GM18502 (cell line): ENCODE results near the gene ADGRL2.

Source experiments
- ATAC-seq: cut with Tn5 transposase; IDR thresholded peaks from one replicate; pipeline ENCODE4 v1.9.1; 2021; ENCODE audit warnings: mild to moderate bottlenecking; ENCODE audit not compliant: unreplicated experiment, poor library complexity

Gene ADGRL2

DNA sequence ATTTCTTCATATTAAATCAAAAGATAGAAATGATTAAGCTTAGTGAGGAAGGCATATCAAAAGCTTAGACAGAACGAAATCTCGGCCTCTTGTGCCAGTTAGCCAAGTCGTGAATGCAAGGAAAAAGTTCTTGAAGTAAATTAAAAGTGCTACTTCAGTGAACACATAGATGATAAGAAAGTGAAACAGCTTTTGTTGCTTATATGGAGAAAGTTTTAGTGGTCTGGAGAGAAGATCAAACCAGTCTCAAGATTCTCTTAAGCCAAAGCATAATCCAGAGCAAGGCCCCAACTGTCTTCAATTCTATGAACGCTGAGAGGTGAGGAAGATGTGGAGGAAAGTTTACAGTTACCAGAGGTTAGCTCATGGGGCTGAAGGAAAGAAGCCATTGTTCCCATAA is 88.4 kb downstream of the ADGRL2 start:
- ATAC-seq, result no peak

DNA sequence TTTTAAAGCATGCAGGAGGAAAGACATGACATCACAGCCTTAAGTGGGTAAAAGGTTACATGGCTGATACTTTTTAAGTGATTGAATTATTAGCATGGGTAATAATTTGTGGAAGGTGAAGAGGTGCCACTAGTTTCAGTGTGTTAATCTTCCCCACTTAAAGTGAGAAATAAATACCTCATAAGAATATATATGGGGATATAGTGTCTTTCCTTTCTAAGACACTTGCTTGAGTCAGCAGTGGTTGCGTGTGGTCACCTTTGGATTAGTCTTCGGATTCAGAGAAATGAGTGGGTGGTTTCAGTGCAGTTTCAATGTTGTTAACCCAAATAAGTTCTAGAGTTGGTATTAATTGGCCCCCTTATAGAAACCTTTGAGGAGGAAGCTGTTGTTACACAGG is 94.1 kb downstream of the ADGRL2 start:
- no peak for ATAC-seq

DNA sequence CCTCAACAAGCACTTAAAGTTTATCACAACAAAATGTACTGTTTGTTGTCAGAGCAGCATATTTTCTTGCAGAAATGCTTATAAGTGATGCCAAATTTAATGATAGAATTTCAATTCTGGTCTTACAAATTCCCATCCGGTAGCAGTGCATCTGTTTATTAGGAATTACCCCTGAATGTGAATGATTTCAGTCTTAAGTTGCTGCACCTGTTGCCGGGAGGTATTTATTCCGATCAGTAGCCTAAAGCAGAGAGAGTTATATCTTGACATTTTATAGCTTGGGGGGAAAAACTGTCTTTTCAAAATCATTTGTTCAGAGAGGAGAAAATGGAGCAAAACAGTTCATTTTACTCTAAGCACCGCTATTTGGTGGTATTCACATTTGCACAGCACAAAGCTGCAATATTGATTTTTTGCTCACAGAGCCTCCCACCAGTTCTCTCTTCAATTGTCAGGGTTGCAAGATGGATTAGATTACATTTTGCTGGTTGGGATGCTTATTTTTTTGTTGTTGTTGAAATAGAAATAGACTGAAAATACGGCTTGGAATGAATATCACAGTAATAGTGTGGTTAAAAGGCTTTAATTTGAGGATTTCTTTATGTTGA is 98.6 kb downstream of the ADGRL2 start:
- ATAC-seq, result no peak

DNA sequence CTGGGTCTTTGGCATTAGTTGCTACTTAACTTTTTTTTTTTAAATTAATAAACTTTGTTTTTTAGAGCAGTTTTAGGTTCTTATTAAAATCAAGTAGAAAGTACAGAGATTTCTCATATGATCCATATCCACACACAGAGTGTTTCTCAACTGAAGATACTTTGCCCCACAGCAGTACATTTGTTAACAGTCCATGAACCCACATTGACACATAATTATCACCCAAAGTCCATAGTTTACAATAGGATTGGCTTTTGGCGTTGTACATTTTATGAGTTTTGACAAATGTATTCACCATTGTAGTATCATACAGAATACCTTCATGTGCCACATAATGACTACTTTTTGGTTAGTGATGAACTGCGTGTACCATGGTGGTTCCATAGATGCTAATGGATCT is 106.8 kb downstream of the ADGRL2 start:
- ATAC-seq, result no peak

DNA sequence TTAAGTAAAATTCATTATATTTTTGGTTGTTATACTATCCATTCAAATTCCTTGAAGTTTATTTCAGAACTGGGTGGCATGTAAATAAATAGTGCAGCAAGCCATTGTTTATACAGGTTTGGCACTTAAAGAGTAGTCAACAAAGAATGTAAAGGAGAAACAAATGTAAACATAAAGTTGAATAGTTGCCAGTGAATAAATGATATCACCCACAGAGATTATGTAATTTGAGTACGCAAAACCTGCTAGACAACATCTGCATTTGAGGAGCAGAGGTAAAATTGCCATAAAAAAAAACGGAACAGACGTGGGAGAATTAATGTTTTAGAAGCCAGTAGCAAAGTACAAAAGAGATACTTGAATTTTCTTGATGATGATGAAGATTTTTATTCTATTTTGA is 111.6 kb downstream of the ADGRL2 start:
- no peak for ATAC-seq

DNA sequence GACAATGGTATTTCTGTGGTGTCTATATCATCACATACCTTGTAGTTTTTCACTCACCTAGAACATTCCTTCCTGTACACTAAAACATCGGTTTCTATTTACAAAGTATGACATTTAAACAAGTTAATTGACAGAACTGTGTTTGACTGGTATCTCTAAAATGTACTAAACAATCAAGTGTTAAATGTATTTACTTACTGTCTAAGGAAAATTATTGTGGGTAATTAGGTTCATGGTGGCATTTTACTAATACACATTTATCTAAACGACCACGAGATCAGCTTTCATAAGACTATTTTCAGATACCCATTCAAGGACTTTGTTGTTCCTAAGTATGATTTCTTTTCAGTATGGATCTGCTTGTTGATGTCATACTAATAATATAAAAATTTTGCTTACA is 115.2 kb downstream of the ADGRL2 start:
- ATAC-seq, result no peak

DNA sequence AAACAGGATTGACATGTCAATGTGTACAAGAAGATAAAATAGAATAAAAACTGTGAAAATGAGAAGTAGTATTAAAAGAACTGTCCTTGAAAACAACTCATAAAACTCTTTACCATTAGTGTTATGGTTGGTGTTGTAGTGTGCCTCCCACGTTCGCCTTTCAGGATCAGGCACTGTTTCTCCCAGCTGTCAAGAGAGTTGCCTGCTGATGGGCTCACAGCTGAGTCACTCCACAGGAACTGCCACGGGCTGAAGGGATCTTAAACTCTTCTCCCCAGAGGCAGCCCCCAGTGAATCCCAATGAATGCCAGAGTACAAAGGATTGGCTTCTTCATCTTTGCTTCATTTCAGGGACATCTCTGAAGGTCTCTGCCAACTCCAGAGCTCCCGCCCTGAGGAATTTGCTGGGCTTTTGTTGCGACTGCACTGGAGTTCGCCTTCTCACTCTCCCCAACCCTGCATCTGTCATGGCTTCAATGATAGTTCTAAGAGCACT is 119.6 kb downstream of the ADGRL2 start:
- ATAC-seq, result no peak

DNA sequence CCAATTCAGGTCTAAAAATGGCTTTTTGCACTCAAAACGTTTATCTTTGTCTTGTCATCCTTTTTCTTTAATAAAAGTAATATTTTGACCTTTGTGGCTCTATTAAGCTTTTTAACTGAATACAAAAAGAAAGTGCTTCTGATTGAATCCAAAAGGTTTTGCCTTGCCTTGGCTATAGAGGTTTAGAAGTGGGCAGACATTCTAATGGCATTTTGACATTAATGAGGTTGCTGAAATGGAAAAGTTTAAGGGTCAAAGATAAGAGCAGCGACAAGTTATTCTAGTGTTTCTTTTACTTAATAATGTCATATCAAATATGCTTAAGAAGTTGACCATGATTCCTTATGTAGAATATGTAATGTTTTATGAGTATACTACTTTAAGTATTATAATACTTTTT is 120.2 kb downstream of the ADGRL2 start:
- ATAC-seq, result no peak

DNA sequence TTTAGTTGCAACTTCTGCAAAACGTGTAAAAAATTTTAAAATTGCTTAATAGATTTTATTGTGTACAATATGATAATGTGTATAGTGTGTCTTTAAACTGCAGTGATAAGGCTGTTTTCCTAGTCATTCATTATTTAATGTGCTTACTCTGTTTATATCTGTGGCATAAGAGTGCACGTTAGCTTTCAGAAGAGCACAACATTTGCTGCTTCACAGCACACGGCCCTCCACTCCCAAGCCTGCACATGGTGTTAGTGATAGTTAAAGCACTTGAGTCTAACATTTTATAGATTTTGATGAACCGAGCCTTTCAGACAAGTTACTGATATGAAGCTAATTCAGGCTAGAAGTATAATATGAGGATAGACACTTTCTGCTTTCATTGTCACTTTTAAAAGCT is 120.6 kb downstream of the ADGRL2 start:
- no peak for ATAC-seq

DNA sequence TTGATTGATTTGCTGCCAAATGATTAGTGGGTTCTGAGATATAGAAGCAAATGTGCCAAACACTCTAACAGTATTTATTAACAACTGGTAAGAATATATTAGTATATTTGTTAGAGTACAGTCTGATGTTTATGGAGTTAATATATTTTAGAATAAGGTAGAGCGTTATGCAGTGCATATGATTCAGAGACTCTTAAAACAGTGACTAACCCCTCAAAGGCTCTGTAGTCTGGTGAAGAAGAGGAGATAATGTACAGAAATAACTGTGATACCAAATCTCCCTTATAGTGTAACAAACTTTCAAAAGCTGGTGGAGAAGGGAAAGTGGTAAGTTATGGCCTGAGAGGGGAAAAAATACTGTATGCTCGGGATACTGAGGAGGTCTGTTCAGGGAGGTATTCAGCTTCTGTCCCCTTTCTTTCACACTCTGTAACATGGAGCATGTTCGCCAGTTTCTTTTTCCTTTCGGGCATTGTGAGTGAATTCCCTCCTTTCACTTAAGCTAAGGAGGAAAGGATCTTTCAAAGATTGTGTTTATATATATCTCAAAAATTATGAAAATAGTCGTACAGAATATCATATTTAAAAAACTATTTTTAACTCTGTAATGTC is 121.2 kb downstream of the ADGRL2 start:
- no peak for ATAC-seq

DNA sequence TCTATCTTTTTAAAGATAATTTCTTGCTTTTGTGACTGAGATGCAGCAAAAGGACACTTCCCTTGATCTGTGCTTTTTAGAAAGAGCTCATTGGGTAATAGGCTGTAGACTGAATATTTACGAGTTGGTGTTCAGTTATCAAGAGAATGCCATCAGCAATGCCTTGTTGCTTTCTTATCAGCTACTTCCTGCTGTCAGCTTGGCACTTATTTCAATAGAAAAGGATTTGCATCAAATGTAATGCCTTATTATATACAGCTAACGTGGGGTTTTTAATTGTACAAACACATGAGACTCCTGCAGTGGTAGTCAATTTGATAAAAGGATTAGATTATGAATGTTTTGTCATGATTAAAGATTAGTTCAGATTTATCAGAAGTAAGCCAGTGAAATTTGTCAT is 122.2 kb downstream of the ADGRL2 start:
- no peak for ATAC-seq

DNA sequence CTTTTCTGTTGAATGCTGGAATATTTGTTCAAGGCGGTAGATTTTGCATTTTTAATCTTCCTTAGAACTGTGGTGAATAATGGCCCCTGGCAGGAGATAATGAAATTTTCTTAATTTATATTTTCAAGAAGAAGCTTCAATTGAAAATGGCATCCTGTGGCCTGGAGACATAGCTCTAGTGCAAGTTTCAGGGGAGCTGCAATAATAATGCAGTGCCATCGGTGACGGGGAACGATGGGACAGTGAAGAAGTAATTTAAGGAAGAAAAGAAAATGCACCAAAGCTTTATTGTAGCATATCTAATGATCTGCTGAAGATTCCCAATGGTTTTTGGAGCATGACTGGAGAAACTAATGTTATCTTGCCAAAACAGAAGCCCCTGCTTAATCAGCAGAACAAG is 128.4 kb downstream of the ADGRL2 start:
- ATAC-seq, result no peak

DNA sequence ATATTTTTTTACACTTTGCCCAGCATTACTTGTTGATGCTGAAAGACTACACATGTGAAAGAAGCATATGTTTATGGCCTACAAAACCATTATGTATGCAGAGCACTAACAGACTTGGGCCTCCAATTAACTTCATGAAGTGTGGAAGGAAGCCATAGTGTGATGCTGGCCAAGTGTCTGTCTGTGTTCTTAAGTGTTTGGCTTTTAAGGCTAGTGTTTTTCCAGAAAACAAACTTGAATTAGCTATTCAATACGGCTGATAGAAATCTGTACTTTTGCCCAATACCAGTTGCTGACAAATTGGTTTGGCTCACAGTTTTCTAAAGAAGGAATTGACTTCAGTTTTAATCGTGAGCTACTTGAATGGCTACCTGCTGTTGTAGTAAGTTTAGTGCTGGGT is 136.1 kb downstream of the ADGRL2 start:
- ATAC-seq, result no peak

DNA sequence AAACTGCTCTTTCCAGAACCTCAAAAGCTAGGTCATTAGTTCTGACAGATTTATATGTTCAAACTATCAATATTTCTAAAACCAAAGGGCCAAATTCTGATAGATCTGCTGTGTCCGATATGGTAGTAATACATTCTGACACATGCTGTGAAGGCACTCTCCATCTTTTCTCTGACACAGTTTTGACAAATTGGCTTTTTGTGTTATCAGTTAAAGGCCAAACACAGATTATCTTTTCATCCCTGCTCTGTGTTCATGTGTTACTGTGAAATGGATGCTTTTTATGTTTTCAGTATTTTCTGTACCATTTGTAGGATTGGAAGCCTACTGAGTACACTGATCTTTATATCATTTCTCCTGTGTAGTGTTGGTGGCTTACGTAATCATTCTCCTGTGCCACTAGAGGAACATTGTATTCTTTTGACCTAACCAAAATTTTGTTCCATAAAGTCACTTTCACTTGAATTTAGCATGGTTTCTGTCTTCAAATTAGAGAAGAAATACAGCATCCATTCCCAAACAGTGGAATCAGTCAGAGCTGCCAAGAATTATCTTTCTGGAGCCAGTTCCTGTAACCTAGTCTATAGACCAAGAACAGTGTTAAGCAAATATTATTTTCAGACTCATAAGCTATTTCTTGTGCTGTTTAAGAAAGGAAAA is 137.2 kb downstream of the ADGRL2 start:
- ATAC-seq, result no peak

DNA sequence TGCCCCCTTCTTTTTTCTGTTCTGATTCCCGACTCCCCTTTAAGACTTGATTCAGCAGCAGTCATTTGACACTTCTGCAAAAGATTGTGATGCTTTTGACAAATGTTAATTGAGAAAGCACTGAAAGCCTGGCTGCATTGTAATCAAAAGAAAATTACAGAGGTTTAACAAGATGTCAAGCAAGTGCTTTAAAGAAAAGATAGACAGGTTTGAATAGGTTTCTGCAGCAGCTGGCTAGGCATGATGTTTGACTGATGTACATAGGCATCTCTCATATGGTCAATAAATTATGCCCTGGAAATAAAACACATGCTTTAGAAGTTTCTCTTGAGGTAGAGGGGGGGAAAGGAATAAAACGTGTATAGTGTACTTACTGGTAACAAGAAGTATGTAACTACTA is 147.8 kb downstream of the ADGRL2 start:
- ATAC-seq, result no peak

DNA sequence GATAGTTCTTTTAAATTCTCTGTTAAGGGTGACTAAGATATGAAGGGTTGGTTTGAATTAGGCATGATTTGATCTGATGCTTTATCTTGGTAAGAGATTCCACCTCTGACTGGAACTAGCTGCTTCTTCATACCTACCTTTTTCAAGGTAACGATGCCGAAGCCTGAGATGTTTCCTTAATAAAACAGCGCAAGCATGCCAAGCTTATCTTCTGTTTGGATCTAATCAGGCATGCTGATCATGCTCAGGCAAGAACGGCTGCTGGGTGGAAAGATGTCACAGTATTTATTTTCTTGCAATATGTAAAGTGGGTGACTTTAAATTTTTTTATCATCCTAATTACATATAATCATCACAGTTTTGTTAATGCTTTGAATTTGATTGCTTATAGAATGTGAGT is 148.7 kb downstream of the ADGRL2 start:
- ATAC-seq, result no peak

DNA sequence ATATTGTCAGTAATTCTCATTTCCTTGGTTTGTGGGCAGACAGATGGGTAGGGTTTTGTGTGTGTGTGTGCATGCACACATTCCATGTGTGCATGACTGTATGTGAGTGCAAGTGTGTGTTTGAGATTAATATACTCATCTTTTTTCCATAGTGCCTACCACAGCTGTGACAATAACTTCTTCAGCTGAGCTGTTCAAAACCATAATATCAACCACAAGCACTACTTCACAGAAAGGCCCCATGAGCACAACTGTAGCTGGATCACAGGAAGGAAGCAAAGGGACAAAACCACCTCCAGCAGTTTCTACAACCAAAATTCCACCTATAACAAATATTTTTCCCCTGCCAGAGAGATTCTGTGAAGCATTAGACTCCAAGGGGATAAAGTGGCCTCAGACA is 149.3 kb downstream of the ADGRL2 start:
- ATAC-seq, result no peak

DNA sequence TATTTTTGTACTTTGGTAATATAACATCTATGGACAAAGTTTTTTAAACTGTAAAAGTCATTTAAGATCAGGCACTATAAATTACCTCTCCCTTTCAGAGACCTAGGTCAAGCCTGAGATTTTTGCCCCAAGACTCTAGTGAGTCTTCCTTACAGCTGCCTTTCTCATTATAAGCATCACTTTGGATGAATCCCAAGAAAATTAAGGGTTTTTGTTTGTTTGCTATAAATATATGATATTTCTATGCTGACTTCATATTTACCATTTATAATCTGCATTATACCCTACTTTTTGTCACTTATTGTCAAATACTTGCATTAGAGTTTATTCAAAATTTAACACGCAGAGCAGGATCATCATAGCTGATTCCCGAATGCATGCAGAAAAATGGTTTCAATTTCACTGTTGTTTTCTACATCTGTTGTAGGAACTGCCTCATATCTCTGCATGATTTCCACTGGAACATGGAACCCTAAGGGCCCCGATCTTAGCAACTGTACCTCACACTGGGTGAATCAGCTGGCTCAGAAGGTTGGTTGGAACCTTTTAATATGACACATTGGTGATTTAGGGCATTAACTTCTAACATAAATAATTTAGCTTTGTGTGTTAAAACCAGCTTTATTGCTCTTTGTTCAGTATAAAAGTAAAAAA is 150.0 kb downstream of the ADGRL2 start:
- ATAC-seq, result no peak

DNA sequence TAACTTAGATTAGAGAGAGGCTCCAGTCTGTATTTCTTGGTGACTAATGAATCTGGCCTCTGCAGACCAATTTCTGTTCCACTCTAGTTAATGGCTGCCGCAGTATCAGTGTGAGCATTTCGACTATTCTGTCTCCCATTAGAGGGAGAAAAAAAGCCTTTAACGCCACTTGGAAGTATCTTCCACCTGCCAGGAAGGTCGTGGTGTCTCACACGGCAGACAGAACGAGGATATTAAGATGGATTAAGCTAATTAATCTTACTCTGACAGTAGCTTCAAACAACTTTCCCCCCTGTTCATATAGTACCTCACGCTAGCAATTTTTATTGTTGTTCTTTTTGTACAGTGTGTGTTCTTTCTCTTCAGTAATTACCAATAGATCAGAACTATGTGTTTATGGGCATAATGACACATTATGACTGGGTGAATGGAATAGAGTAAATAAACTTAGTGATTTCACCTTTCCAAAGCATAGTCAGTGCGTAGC is 153.8 kb downstream of the ADGRL2 start:
- no peak for ATAC-seq

DNA sequence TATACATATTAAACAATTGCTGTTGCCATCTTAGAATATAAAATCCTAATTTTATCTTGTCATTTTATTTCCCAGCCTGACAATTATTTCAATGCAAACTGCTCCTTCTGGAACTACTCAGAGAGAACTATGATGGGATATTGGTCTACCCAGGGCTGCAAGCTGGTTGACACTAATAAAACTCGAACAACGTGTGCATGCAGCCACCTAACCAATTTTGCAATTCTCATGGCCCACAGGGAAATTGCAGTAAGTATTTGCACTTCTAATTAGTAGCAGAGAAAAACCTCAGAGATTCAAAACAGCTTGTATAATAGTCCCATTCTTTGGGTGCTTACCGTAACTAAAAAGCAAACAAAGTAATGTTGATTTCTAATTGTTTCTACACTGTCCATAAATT is 167.2 kb downstream of the ADGRL2 start:
- ATAC-seq, result no peak

DNA sequence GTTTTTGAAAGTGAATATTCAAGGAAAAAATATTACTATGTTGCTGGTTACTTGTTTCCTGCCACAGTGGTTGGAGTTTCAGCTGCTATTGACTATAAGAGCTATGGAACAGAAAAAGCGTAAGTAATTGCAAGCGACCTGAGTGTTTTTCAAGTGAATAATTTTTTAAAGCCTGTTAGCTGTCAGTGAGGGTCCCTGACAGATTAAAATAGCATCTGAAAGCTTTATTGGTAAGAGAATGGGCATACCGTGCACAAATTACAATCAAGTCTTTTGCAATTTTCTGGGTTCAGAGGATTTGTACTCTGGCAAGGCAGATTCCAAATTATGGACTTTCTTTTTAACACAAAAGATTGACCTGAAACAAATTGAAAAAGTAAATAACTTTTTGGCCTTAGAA is 169.7 kb downstream of the ADGRL2 start:
- no peak for ATAC-seq
